ENCODE results near the gene ZNRD2. TPM values are rescaled to one million over a fixed set of nuclear protein-coding genes. Genes with fewer than 3 reads are reported as not detected.

The ZNRD2 gene
- total RNA-seq, 2 experiments from 2014 or later = 50.7 to 56.4 TPM

DNA sequence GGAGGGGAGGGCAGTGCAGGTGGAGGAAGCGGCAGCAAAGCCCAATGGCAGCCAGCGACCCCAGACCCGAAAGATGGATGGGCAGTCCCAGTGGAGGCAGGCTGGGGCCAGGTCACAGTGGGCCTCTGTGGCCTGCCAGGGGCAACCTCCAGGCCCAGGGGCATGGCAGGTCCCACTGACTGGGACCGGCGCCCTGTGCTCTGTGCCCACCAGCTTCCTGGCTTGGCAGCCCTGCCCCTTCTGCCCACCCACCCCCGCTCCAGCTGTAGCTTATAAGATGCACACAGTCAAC is 29.6 kb downstream of the ZNRD2 start:
- H3K9me3 Mint-ChIP-seq (ENCODE audit: low read depth) = no peaks in the 10 kb centered on the region
- ATAC-seq (no peak), DNase-seq (no peak)
- no peak overlapping the region for H3K27ac Mint-ChIP-seq
- H3K27me3 Mint-ChIP-seq = no peaks in the 10 kb centered on the region
- peaks cover 17% of the 10 kb centered on the region for H3K36me3 Mint-ChIP-seq (ENCODE audit: low read depth)
- intact Hi-C loops (cut with DNase I, micrococcal nuclease) = no loop called here
- ChIA-PET POLR2A (no interaction called here), CTCF (no interaction called here)
- H3K4me1 Mint-ChIP-seq = peaks cover 8% of the 10 kb centered on the region
- H3K4me3 Mint-ChIP-seq = no peak overlapping the region

DNA sequence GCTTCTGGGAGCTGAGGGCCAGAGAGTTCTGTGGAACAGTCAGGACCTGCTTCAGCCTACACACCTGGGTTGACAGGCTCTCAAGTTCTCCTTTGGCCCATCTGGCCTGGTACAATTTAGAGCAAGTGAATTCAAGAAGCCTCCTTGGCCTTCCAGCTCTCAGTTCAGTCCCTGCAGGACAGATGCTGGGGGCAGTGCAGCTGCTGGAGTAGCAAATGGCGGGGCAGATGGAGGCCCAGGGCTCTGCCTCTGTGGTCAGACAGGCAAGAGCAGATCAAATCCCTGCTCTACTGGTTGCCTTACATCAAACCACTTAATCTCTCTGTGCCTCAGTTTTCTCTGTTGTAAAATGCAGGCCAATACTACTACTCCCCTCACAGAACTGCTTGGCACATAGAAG is 34.0 kb downstream of the ZNRD2 start:
- no peaks in the 10 kb centered on the region for H3K9me3 Mint-ChIP-seq (ENCODE audit: low read depth)
- no peak overlapping the region for H3K4me3 Mint-ChIP-seq
- no peak overlapping the region for H3K27ac Mint-ChIP-seq
- DNase-seq (no peak), ATAC-seq (no peak)
- H3K4me1 Mint-ChIP-seq = peaks cover 3% of the 10 kb centered on the region
- POLR2A ChIA-PET = no interaction called here
- CTCF ChIA-PET = interaction anchor here (0.5 to 1.4 kb wide), 5 partner anchors 11 to 236 kb away, joined by 3 to 4 read pairs (median 3); no protein-coding TSS in a partner anchor
- H3K36me3 Mint-ChIP-seq (ENCODE audit: low read depth) = peaks cover 36% of the 10 kb centered on the region
- intact Hi-C loops (cut with DNase I, micrococcal nuclease) = no loop called here
- H3K27me3 Mint-ChIP-seq = no peaks in the 10 kb centered on the region

DNA sequence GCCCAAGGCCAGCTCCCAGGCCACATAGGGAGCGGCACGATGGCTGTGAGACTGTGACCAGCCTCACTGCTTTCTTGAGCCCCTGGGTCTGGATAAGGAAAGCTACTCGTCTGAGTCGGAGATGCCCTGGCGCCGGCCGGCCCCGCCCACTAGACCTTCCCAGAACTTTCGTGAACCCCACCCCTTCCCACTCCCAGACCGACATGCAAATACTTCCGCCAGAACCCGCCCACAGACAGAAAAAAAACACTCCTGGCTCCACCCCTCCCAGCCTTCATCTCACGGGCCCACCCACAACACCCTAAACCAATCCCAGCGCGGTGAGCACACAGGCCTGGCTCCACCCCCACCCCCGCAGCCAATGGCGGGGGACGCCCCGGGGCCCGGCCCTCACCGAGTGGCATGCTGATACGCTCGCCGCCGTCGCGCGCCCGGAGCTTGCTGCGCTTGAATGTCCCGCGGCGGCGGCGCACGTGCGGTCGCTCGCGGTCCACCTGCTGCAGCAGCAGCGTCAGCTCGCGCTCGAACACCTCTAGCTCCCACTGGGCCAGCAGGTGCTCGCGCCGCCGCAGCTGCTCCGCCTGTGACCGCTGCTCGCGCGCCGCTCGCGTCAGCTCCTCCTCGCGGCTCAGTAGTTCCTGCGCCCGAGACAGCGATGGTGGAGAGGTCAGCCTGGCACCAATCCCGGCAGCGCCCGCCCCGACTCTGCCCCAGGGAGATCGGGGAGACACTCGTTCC is 36.8 kb downstream of the ZNRD2 start:
- Mint-ChIP-seq H3K9me3 (ENCODE audit: low read depth) (no peaks in the 10 kb centered on the region), H3K4me3 (no peak overlapping the region), H3K27ac (no peak overlapping the region), H3K4me1 (peaks cover 27% of the 10 kb centered on the region), H3K27me3 (no peaks in the 10 kb centered on the region), H3K36me3 (ENCODE audit: low read depth) (peaks cover 47% of the 10 kb centered on the region)
- POLR2A ChIA-PET = no interaction called here
- peak; percentile 76 for ATAC-seq
- intact Hi-C loops (cut with DNase I, micrococcal nuclease) = no loop called here
- CTCF ChIA-PET = interaction anchor here (1.5 kb wide), 1 partner anchor 19 kb away, joined by 4 read pairs; no protein-coding TSS in a partner anchor
- peak; percentile 55 for DNase-seq

DNA sequence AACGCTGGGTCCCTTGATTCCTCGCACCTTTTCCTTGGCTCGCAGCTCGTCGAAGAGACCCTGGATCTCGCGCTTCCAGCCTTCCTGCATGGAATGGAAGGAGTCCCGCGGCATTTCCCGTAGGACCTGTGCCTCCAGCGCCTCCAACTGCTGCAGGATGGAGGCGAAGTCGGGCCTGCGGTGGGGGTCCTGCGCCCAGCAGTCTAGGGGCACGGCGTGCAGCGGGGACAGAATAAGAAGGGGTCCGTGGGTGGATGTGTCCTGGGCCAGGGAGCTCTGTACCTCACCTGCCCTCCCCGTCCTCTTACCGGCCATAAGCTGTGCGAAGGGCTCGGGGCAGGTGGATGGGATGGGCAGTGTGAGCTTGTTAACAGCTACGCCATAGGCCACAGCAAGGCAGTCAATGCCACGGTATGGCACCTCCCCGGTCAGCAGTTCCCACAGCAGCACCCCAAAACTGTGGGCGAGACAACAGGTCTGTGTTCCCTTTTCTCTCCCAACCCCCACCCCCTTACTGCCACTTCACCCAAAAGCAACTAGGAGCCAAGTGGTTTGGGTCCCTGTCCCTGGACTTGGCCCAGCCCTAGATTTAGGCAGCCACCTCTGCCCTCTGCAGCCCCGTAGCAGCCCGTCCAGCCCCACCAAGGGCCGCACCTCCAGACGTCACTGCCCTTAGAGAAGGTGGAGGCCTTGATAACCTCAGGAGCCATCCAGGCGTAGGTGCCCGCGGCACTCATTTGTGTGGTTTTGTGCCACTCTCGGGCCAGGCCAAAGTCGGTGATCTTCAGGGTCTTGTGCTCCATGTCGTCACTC is 37.5 kb downstream of the ZNRD2 start:
- ChIA-PET POLR2A (no interaction called here), CTCF (interaction anchor here (1.5 kb wide), 1 partner anchor 20 kb away, joined by 4 read pairs; no protein-coding TSS in a partner anchor)
- Mint-ChIP-seq H3K27ac (no peak overlapping the region), H3K9me3 (ENCODE audit: low read depth) (no peaks in the 10 kb centered on the region), H3K27me3 (no peaks in the 10 kb centered on the region), H3K4me1 (peaks cover 32% of the 10 kb centered on the region), H3K36me3 (ENCODE audit: low read depth) (peaks cover 53% of the 10 kb centered on the region), H3K4me3 (no peak overlapping the region)
- DNase-seq = no peak
- no peak for ATAC-seq
- intact Hi-C loops (cut with DNase I, micrococcal nuclease) = no loop called here

DNA sequence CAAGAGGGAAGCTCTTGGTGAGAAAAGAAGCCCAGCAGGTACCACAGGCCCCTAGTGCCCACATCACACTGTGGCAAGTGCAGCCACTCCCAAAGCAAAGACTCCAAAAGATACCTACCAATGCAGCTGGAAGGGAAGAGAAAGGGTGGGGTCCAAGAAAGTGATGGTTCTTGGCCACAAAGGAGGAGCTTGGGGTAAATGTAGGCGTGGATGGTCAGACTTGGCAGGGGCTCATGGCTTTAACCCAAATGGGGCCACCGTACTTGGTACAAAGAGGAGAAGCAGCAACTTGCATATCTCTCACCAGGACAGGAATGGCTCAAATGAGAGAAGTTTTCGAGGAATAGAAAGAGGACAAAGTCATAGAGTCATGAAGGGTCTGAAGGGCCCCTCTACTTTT is 39.0 kb downstream of the ZNRD2 start:
- Mint-ChIP-seq H3K27me3 (no peaks in the 10 kb centered on the region), H3K9me3 (ENCODE audit: low read depth) (no peaks in the 10 kb centered on the region), H3K36me3 (ENCODE audit: low read depth) (peaks cover 54% of the 10 kb centered on the region), H3K27ac (no peak overlapping the region), H3K4me1 (peaks cover 37% of the 10 kb centered on the region), H3K4me3 (no peak overlapping the region)
- DNase-seq = no peak
- ChIA-PET POLR2A (no interaction called here), CTCF (interaction anchor here (0.6 to 1.5 kb wide), 5 partner anchors 9 to 242 kb away, joined by 3 to 6 read pairs (median 3); no protein-coding TSS in a partner anchor)
- ATAC-seq = no peak
- intact Hi-C loops (cut with DNase I, micrococcal nuclease) = no loop called here

DNA sequence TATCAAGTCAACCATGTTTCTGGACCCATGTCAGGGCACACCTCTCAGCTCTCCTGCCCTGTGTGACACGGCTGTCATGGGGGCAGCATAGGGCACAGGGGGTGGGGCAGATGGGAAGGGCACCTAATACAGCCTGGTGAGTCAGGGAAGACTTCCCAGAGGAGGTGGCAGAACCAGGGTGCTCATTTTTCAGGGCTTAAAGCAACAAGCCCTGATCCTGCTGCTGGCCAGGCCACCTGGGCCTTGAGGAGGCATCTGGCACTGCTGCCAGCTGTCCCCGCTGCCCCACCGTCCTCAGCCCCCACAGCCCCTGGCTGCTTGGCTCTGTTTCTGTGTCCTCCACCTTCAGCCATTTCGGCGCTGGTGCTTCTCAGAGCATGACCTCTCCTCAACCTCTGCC is 39.4 kb downstream of the ZNRD2 start:
- Mint-ChIP-seq H3K36me3 (ENCODE audit: low read depth) (peaks cover 50% of the 10 kb centered on the region), H3K4me1 (peaks cover 37% of the 10 kb centered on the region), H3K4me3 (no peak overlapping the region), H3K27me3 (no peaks in the 10 kb centered on the region), H3K9me3 (ENCODE audit: low read depth) (no peaks in the 10 kb centered on the region), H3K27ac (peak overlapping the region; percentile 81)
- ATAC-seq = no peak
- CTCF ChIA-PET = interaction anchor here (1.1 to 1.5 kb wide), 3 partner anchors 16 to 33 kb away, joined by 3 to 6 read pairs (median 3); no protein-coding TSS in a partner anchor
- intact Hi-C loops (cut with DNase I, micrococcal nuclease) = no loop called here
- no peak for DNase-seq
- POLR2A ChIA-PET = no interaction called here

DNA sequence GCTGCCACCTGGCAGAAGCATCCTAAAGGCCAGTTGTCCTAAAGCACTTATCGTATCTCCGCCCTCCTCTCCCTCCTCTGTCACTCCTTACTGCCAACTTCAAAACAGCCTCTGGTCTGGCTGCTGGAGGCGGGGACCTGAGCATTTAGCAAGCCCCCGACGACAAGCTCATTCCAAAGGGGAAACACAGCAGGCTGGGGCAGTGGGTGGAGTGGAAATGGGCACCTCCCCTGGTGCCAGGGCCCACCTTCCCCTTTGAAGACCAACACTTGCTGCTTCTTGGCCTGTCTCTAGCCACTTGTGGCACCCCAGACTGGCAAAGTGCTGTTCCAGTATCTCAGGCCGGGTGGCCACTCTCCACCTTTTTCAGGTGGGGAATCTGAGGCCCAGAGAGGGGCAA is 40.1 kb downstream of the ZNRD2 start:
- POLR2A ChIA-PET = no interaction called here

DNA sequence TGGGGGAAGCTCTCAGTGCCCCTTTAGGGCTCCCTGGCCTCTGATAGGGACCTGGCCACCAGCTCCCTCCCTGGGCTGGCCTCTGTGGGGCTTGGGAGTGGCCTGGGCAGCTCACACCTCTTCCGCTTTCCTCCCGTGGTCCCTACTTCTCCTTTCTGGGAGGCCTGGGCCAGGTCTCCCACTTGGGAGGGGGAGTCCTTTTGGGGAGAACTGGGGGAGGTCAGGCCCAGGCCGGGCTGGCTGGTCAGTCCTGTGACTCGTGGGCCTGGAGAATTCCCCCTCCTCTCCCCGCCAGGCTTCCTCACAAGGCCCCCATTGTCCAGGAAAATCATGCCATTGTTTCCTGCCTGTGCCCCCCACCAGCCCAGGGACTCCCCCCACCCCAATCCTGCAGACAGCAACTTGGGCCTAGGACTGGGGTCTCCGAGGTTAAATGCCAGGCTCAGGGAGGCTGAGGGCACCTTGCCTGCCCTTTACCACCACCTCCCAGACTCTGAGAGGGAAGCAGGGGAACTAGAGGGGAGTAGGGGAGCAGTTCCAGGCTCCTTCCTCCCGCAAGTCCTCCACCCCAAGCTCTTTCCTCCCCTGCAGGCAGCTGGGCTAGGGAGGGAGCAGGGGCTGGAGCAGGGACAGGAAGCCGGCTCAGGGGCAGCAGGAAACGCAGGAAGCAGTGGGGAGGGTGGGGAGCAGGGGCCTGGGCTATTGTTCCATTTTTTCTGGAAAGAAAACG is 40.9 kb downstream of the ZNRD2 start:
- Mint-ChIP-seq H3K27me3 (no peaks in the 10 kb centered on the region), H3K27ac (peak overlapping the region; percentile 51), H3K4me3 (peak overlapping the region; percentile 96), H3K9me3 (ENCODE audit: low read depth) (no peaks in the 10 kb centered on the region), H3K4me1 (peaks cover 37% of the 10 kb centered on the region), H3K36me3 (ENCODE audit: low read depth) (peaks cover 44% of the 10 kb centered on the region)
- intact Hi-C loops (cut with DNase I, micrococcal nuclease) = no loop called here
- CTCF ChIA-PET = interaction anchor here (0.7 to 1.5 kb wide), 2 partner anchors 18 to 98 kb away, joined by 3 to 6 read pairs; no protein-coding TSS in a partner anchor
- POLR2A ChIA-PET = no interaction called here
- ATAC-seq (no peak), DNase-seq (no peak)

More for the DNA sequence above, 40.1 kb downstream of the ZNRD2 start:
- DNase-seq (no peak), ATAC-seq (no peak)
- intact Hi-C loops (cut with DNase I, micrococcal nuclease) = no loop called here
- no peaks in the 10 kb centered on the region for H3K9me3 Mint-ChIP-seq (ENCODE audit: low read depth)
- CTCF ChIA-PET = interaction anchor here (0.7 to 1.5 kb wide), 3 partner anchors 17 to 99 kb away, joined by 3 to 6 read pairs (median 3); no protein-coding TSS in a partner anchor
- H3K27ac Mint-ChIP-seq = peak overlapping the region; percentile 81
- no peaks in the 10 kb centered on the region for H3K27me3 Mint-ChIP-seq
- peaks cover 50% of the 10 kb centered on the region for H3K36me3 Mint-ChIP-seq (ENCODE audit: low read depth)
- H3K4me3 Mint-ChIP-seq = no peak overlapping the region
- H3K4me1 Mint-ChIP-seq = peaks cover 37% of the 10 kb centered on the region

DNA sequence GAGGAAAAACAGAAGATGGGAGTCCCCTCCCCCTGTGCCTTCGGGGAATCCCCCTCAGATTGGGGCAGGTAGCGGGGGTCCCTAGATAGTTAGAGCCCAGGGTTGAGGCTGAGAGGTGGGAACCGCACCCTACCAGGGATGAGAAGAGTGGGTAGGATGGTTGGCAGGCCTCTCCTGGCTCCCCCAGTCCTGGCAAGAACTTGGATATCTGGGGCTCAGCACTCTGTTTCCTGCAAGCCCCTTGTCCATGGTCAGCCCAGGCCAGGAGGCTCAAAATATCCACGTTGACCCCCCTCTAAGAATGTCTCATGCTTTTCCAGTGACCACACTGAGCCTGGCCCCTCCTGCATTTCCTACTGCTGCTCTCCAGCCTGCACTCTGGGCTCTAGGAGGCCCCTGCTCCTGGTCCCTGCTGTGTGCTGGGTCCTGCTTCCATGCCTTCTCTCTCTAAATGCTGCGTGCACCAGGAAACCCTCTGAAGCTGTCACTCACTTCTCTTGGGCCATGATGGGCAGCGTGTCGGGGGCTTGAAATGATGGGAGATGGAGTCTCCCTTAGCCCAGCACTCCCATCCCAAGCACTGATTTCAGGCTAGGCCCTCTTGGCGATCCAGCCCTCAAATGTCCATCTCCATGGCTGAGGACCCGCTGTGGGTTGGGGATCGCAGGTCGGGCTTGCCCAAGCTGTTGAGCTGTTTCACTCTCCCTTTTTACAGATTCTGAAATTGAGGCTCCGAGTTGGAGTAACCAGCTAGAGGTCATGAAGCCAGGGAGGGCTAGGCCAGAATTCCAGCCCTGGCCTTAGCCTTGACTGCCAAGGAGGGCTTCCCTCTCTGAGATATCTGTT is 41.7 kb downstream of the ZNRD2 start:
- peak overlapping the region; percentile 90 for H3K27ac Mint-ChIP-seq
- ChIA-PET CTCF (interaction anchor here (0.6 to 1.5 kb wide), 6 partner anchors 14 to 71 kb away, joined by 3 to 6 read pairs (median 4); partner anchors contain the start of gene EHBP1L1), POLR2A (interaction anchor here (1.7 kb wide), 1 partner anchor 18 kb away, joined by 3 read pairs; no protein-coding TSS in a partner anchor)
- H3K36me3 Mint-ChIP-seq (ENCODE audit: low read depth) = peaks cover 45% of the 10 kb centered on the region
- no peak for DNase-seq
- intact Hi-C loops (cut with DNase I, micrococcal nuclease) = loop anchor here in 1 of 2 experiments (2.0 kb wide), 1 partner anchor 17 kb away; the partner anchor contains the start of gene KCNK7
- no peak for ATAC-seq
- no peaks in the 10 kb centered on the region for H3K9me3 Mint-ChIP-seq (ENCODE audit: low read depth)
- H3K27me3 Mint-ChIP-seq = no peaks in the 10 kb centered on the region
- H3K4me3 Mint-ChIP-seq = peak overlapping the region; percentile 96
- peaks cover 45% of the 10 kb centered on the region for H3K4me1 Mint-ChIP-seq

DNA sequence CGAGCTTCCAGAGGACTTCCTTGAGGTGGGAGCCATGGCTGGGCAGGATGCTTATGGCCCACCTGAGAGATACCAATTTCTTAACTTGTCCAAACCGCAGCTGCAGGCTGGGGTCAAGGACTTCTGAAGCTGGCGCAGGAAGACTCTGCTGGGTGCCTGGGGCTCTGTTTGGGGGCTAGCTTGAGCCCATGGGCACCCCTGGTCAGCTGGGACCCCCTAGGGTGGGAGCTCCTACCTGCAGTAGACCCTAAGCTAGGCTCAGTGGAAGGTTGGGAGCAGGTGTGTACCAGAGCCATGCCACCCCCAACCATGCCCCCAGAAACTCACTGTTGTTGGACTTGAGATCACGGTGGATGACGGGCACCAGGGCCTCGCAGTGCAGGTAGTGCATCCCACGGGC is 42.4 kb downstream of the ZNRD2 start:
- peak overlapping the region; percentile 90 for H3K27ac Mint-ChIP-seq
- H3K9me3 Mint-ChIP-seq (ENCODE audit: low read depth) = no peaks in the 10 kb centered on the region
- ATAC-seq (no peak), DNase-seq (no peak)
- intact Hi-C loops (cut with DNase I, micrococcal nuclease) = loop anchor here in 1 of 2 experiments (2.0 kb wide), 1 partner anchor 18 kb away; the partner anchor contains the start of gene KCNK7
- H3K36me3 Mint-ChIP-seq (ENCODE audit: low read depth) = peaks cover 47% of the 10 kb centered on the region
- ChIA-PET CTCF (interaction anchor here (0.6 to 1.5 kb wide), 7 partner anchors 13 to 71 kb away, joined by 3 to 6 read pairs (median 4); partner anchors contain the start of gene EHBP1L1), POLR2A (interaction anchor here (0.7 to 1.7 kb wide), 3 partner anchors 19 to 231 kb away, joined by 3 read pairs; partner anchors contain the start of gene SLC25A45)
- H3K4me3 Mint-ChIP-seq = peak overlapping the region; percentile 96
- H3K27me3 Mint-ChIP-seq = no peaks in the 10 kb centered on the region
- H3K4me1 Mint-ChIP-seq = peaks cover 51% of the 10 kb centered on the region

Measured in activated CD4-positive, alpha-beta T cell treated with anti-CD3 and anti-CD28 coated beads for 36 hours (primary cell).